ENCODE measurements around the gene ETV1. TPM values are rescaled to one million over a fixed set of nuclear protein-coding genes. Genes with fewer than 3 reads are reported as not detected.

ETV1 gene
- total RNA-seq, 2 experiments from 2014 or later: 3.4 to 3.6 TPM

DNA sequence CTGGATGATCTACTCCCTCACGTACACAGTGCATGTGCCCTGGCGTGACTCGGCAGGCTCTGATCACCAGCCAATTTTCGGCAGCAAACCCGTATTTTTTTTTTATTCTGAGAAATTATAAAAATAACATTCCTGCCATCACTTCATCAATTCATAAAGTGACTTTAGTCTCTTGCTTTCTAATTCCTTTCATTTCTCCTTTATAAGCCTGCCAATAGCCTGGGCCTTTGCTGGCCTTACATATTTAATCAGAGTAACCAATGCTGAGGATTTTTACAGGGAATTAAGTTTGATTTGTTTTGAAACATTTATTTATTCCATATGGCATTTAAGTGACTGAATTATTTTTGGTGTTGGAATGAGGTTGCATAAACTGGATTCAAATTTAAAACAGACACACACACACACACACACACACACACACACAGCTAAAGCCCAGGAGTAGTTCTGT lies 140.8 kb downstream of the ETV1 start:
- DNase-seq: no peak
- POLR2A ChIA-PET: no interaction called here
- Mint-ChIP-seq H3K27me3 (no peaks in the 10 kb centered on the region), H3K36me3 (ENCODE audit: low read depth) (no peaks in the 10 kb centered on the region), H3K4me1 (peaks cover 19% of the 10 kb centered on the region), H3K27ac (no peak overlapping the region), H3K9me3 (no peaks in the 10 kb centered on the region), H3K4me3 (no peak overlapping the region)
- CTCF ChIA-PET: no interaction called here

DNA sequence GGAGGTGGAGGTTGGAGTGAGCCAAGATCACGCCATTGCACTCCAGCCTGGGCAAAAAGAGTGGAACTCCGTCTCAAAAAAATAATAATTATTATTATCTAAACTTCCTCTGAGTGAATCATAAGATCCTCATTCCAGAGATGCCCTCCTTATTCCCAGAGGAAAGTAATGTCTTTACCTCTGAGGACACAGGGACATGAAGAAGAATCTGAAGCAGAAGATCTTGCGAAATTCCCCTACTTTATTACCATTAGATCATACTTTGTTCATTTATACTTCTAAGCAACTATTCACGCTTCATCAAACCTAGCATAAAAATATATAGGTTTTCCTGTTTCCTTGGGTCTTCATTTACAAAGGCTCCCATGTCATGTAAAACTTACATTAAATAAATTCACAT lies 143.1 kb downstream of the ETV1 start:
- H3K27ac Mint-ChIP-seq: no peak overlapping the region
- H3K27me3 Mint-ChIP-seq: no peaks in the 10 kb centered on the region
- H3K9me3 Mint-ChIP-seq: no peaks in the 10 kb centered on the region
- POLR2A ChIA-PET: no interaction called here
- H3K36me3 Mint-ChIP-seq (ENCODE audit: low read depth): no peaks in the 10 kb centered on the region
- peaks cover 19% of the 10 kb centered on the region for H3K4me1 Mint-ChIP-seq
- H3K4me3 Mint-ChIP-seq: no peak overlapping the region
- CTCF ChIA-PET: no interaction called here
- no peak for DNase-seq

DNA sequence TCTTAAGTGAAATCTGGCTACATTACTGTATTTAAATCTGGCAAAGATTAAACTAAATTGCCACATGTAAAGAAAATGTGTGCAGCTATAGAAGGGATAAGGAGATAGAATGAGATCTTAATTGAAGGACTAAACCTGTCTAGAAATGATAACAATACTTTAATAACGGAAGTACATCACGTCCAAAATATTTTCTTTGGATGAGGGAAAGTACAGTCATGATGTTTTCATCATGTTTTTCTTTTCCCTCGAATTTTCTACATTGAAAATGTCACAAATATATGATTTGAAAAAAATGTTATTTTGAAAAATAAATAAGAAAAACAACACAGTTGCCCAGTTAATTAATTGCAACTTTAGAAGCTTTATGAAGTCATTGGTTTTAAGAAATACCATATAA lies 143.9 kb downstream of the ETV1 start:
- no peaks in the 10 kb centered on the region for H3K9me3 Mint-ChIP-seq
- DNase-seq: no peak
- H3K4me3 Mint-ChIP-seq: no peak overlapping the region
- ChIA-PET POLR2A (no interaction called here), CTCF (no interaction called here)
- H3K27me3 Mint-ChIP-seq: no peaks in the 10 kb centered on the region
- H3K36me3 Mint-ChIP-seq (ENCODE audit: low read depth): no peaks in the 10 kb centered on the region
- no peak overlapping the region for H3K27ac Mint-ChIP-seq
- peaks cover 15% of the 10 kb centered on the region for H3K4me1 Mint-ChIP-seq

DNA sequence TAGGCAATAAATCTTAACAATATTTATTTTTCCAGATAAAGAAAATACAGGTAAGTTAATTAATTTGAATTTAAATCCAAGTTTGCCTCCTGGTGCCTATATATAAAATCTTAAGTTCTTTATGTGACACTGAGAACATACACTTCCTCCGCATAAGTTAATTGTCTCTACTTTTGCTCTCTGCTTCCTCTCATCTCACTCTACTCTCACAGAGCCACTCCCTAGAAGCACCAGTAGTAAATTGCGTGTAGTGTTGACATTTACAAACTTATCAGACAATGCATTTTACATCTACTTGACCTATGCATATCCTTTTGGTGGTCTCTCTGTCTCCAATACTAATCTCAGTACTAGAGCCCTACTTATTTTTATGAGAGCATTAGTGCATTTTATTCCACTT lies 144.5 kb downstream of the ETV1 start:
- Mint-ChIP-seq H3K4me3 (no peak overlapping the region), H3K4me1 (peaks cover 9% of the 10 kb centered on the region), H3K9me3 (no peaks in the 10 kb centered on the region), H3K27ac (no peak overlapping the region), H3K36me3 (ENCODE audit: low read depth) (no peaks in the 10 kb centered on the region), H3K27me3 (no peaks in the 10 kb centered on the region)
- no peak for DNase-seq
- POLR2A ChIA-PET: no interaction called here
- CTCF ChIA-PET: no interaction called here

DNA sequence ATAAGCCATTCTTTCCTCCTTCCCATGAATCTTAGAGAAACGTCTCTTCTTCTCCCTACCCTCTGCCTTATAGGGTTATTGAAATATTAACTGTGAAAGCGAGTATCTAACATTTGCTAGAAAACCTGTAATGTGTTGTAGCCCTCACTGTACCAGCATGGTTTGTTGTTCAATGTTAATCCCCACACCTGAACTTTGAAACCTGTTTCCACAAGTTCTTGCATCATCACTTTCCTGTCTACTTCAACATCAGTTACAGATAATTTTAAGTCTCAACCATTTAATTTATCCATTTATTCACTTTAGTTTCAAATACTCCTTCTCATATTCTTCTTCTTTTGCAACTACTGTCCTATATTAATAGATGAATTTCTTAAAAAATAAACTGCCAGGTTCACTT lies 148.2 kb downstream of the ETV1 start:
- H3K9me3 Mint-ChIP-seq: no peaks in the 10 kb centered on the region
- no peaks in the 10 kb centered on the region for H3K4me1 Mint-ChIP-seq
- H3K4me3 Mint-ChIP-seq: no peak overlapping the region
- H3K36me3 Mint-ChIP-seq (ENCODE audit: low read depth): no peaks in the 10 kb centered on the region
- CTCF ChIA-PET: no interaction called here
- H3K27me3 Mint-ChIP-seq: no peaks in the 10 kb centered on the region
- POLR2A ChIA-PET: no interaction called here
- no peak for DNase-seq
- H3K27ac Mint-ChIP-seq: no peak overlapping the region

Measured in activated CD4-positive, alpha-beta memory T cell treated with anti-CD3 and anti-CD28 coated beads, Interleukin-2, amount 10 ng/mL, durations not matched to agents 7 days and 5 days (primary cell).